Right lobe of liver (tissue), 6 donors: ENCODE measurements around the gene PHF10. TPM values are rescaled to one million over a fixed set of nuclear protein-coding genes. Genes with fewer than 3 reads are reported as not detected.

Source experiments
- ATAC-seq, 4 donors: fragments of 200-7000 bp; cut with Tn5 transposase; one replicate each; pipeline ENCODE4 v1.9.1; 2020; ENCODE audit warnings: mild to moderate bottlenecking in 4 of 4, moderate library complexity in 4 of 4
- DNase-seq, 3 donors: peaks; one replicate each; pipeline ENCODE4 v3.0.0-alpha.2; 2020
- H3K27ac ChIP-seq, 3 donors: fragments of 200-600 bp; one replicate each; pipeline ENCODE4 v1.8.0; 2022
- H3K27me3 ChIP-seq, 2 donors: fragments of 200-600 bp; one replicate each; pipeline ENCODE4 v1.8.0; 2022
- H3K36me3 ChIP-seq, 4 donors: fragments of 200-600 bp; sonication (generic) in 1 of 4; one replicate each; pipeline versions ENCODE4 v1.5.1 to v1.8.0; 2017 to 2022; ENCODE audit warnings: control low read depth in 1 of 4
- H3K4me1 ChIP-seq, 4 donors: fragments of 200-600 bp; sonication (generic) in 1 of 4; one replicate each; pipeline versions ENCODE4 v1.5.1 to v1.8.0; 2017 to 2022; ENCODE audit warnings: control low read depth in 1 of 4
- H3K4me3 ChIP-seq, 3 donors: fragments of 200-600 bp; one replicate each; pipeline ENCODE4 v1.8.0; 2022
- H3K9me3 ChIP-seq, 4 donors: fragments of 200-600 bp; sonication (generic) in 1 of 4; one replicate each; pipeline versions ENCODE4 v1.5.1 to v1.8.0; 2017 to 2022; ENCODE audit warnings: control low read depth in 1 of 4
- CTCF ChIP-seq, 4 donors: fragments of 200-600 bp in 3 of 4; fragments of 450-650 bp in 1 of 4; IDR thresholded peaks; one replicate each; pipeline versions ENCODE4 v1.5.1 to v1.8.0; 2016 to 2022; ENCODE audit warnings: antibody characterized with exemption in 4 of 4, mild to moderate bottlenecking in 2 of 4
- POLR2A ChIP-seq: fragments of 450-650 bp; IDR thresholded peaks from one replicate; pipeline ENCODE4 v1.6.1; 2017; ENCODE audit warnings: antibody characterized with exemption, mild to moderate bottlenecking
- WGBS: methylation state at CpG from one replicate; pipeline ENCODE4 v1.1.6; 2018; ENCODE audit warnings: low coverage, low lambda C conversion rate; ENCODE audit not compliant: insufficient coverage; ENCODE audit errors: missing lambda C conversion rate; 5-methylcytosine and 5-hydroxymethylcytosine counted together
- intact Hi-C, 2 donors: fragments of 100-400 bp; cut with DNase I; formaldehyde crosslinking; loops; one replicate each; pipeline versions ENCODE4 v1.11.2 to v1.14.1; 2022
- total RNA-seq, 6 experiments: library from RNA; depleted of rRNA in 2 of 6; stranded (reverse); fragments of >200 nt in 2 of 6; fragmentation: NEBNext Ultra II Directional in 3 of 6; extraction: Animal tissue kit (Norgen Biotek cat#: 25700) in 3 of 6; gene quantifications; one replicate each; pipeline versions ENCODE4 v1.1.0 to v1.2.4, GENCODE V29; 2016 to 2023
- donor health status: DM: no; HTN: yes; CAD: no.
- donor health status: DM: no; HTN: no; CAD: no.
- donor health status: DM: no; HTN: no; CAD: no.
- donor health status: DM: no; HTN: yes; CAD: no.
- donor health status: DM: no; HTN: yes; CAD: no.

PHF10 gene
- total RNA-seq, 6 experiments from 2014 or later: 19.9 to 31.4 (median 25.0) TPM

- intact Hi-C loops: no loop called here
- Histone ChIP-seq H3K4me1 (peaks cover 0 to 21% (median 8%) of the 10 kb centered on the region in 4 donors), H3K4me3 (peak overlapping the region; percentile 53 to 73 (median 66)), H3K27me3 (no peaks in the 10 kb centered on the region), H3K36me3 (peaks cover 0 to 2% (median 0%) of the 10 kb centered on the region in 4 donors), H3K27ac (peak overlapping the region; percentile 75 to 90 (median 88)), H3K9me3 (no peaks in the 10 kb centered on the region)
- peak; percentile 53 to 67 (median 54) for DNase-seq
- 5% methylated on average over 15 of the region's 22 CpGs for WGBS
- ATAC-seq: peak; percentile 53 to 67 (median 64)
- no peak for TF ChIP-seq CTCF (IDR thresholded peaks at IDR 0.05)
Observed at GRCh38 chr6:169722362-169723199, 1.7 kb downstream of the PHF10 start.

GRCh38 chr6:169720207-169720855 is 4.0 kb downstream of the PHF10 start:
- intact Hi-C loops: no loop called here

GRCh38 chr6:169719117-169719516 is 5.2 kb downstream of the PHF10 start:
- 90% methylated on average over 4 of the region's 4 CpGs for WGBS
- no peak for ATAC-seq

More at GRCh38 chr6:169720207-169720855, 4.0 kb downstream of the PHF10 start:
- Histone ChIP-seq H3K36me3 (peaks cover 0 to 24% (median 5%) of the 10 kb centered on the region in 4 donors), H3K4me3 (no peak overlapping the region), H3K4me1 (peaks cover 0 to 21% (median 8%) of the 10 kb centered on the region in 4 donors), H3K27me3 (no peaks in the 10 kb centered on the region), H3K27ac (no peak overlapping the region), H3K9me3 (no peaks in the 10 kb centered on the region)
- ATAC-seq (no peak), DNase-seq (no peak)
- TF ChIP-seq POLR2A: no peak
- peak in 1 of 4 donors; percentile 12 for TF ChIP-seq CTCF (IDR thresholded peaks at IDR 0.05)
- WGBS: 72% methylated on average over 3 of the region's 3 CpGs

GRCh38 chr6:169714595-169714994 is 9.7 kb downstream of the PHF10 start:
- DNase-seq (no peak), ATAC-seq (peak; percentile 56 to 86 (median 78))
- Histone ChIP-seq H3K27ac (no peak overlapping the region), H3K4me1 (peaks cover 0 to 7% (median 2%) of the 10 kb centered on the region in 4 donors), H3K9me3 (no peaks in the 10 kb centered on the region), H3K27me3 (no peaks in the 10 kb centered on the region), H3K4me3 (no peak overlapping the region), H3K36me3 (peaks cover 5 to 56% (median 15%) of the 10 kb centered on the region in 4 donors)
- TF ChIP-seq POLR2A (no peak), CTCF (IDR thresholded peaks at IDR 0.05) (no peak)
- 73% methylated on average over 9 of the region's 9 CpGs for WGBS
- intact Hi-C loops: no loop called here

More at GRCh38 chr6:169719117-169719516, 5.2 kb downstream of the PHF10 start:
- DNase-seq: no peak
- intact Hi-C loops: no loop called here
- H3K27ac ChIP-seq: no peak overlapping the region
- peaks cover 0 to 34% (median 7%) of the 10 kb centered on the region in 4 donors for H3K36me3 ChIP-seq
- no peak overlapping the region for H3K4me3 ChIP-seq
- no peaks in the 10 kb centered on the region for H3K9me3 ChIP-seq
- H3K27me3 ChIP-seq: no peaks in the 10 kb centered on the region
- TF ChIP-seq CTCF (IDR thresholded peaks at IDR 0.05): no peak
- peaks cover 0 to 28% (median 10%) of the 10 kb centered on the region in 4 donors for H3K4me1 ChIP-seq
